GM12878 (cell line): Measurements from ENCODE around the gene VGLL4. TPM values are rescaled to one million over a fixed set of nuclear protein-coding genes. Genes with fewer than 3 reads are reported as not detected.

Experiments used
- ATAC-seq: fragments of 200-7000 bp; cut with Tn5 transposase; 3 replicates; pipeline ENCODE4 v1.9.1; 2020; ENCODE audit warnings: mild to moderate bottlenecking, moderate library complexity
- BruUV-seq: library from RNA; stranded (reverse); fragments of 400-500 nt; replicated peaks from 2 replicates; lab custom pipeline; 2021; lab: Mats Ljungman, UMichigan
- CTCF ChIA-PET: fragments of 300-600 bp; sonication (Branson Sonifier 250); formaldehyde crosslinking; extraction: SDS; loops from one replicate; lab custom pipeline; 2021; ENCODE audit warnings: inconsistent platforms; lab: Yijun Ruan, JAX
- POLR2A ChIA-PET: fragments of 350-600 bp; formaldehyde crosslinking; extraction: SDS; loops from one replicate; lab custom pipeline; 2021; ENCODE audit warnings: inconsistent platforms; lab: Charles Lee
- RAD21 ChIA-PET: fragments of 300-600 bp; sonication (Branson Sonifier 250); formaldehyde crosslinking; loops from one replicate; lab custom pipeline; 2023; ENCODE audit warnings: antibody characterized with exemption; ENCODE audit not compliant: unreplicated experiment; lab: Charles Lee
- SMC1A ChIA-PET: fragments of 300-600 bp; sonication (Branson Sonifier 250); formaldehyde crosslinking; loops from one replicate; lab custom pipeline; 2023; ENCODE audit not compliant: unreplicated experiment, uncharacterized antibody; lab: Charles Lee
- DNase-seq: peaks from one replicate; pipeline ENCODE4 v3.0.0-alpha.2; 2011; ENCODE audit warnings: low read depth, low spot score
- FAIRE-seq: peaks from 3 replicates; lab custom pipeline; 2011; peaks lifted over from hg19 to GRCh38; lab: Jason Lieb, UNC
- H2AFZ ChIP-seq: 2 replicates; pipeline ENCODE4 v1.6.0; 2011; ENCODE audit warnings: low read depth, low read length, control low read depth; ENCODE audit not compliant: control insufficient read depth
- H3K27ac ChIP-seq: 2 replicates; pipeline ENCODE4 v1.5.1; 2011; ENCODE audit warnings: control low read depth; ENCODE audit not compliant: control insufficient read depth, insufficient read depth
- H3K27me3 ChIP-seq, 2 experiments: replicated peaks in 1 of 2; 2 replicates each; pipeline versions ENCODE4 v1.6.0 to v1.6.1; 2011; ENCODE audit warnings: low read length in 1 of 2; ENCODE audit not compliant: control insufficient read depth in 2 of 2, insufficient read depth in 2 of 2
- H3K36me3 ChIP-seq, 2 experiments: 2 replicates each; pipeline ENCODE4 v1.5.1; 2011; ENCODE audit warnings: low read length in 1 of 2; ENCODE audit not compliant: control insufficient read depth in 2 of 2, insufficient read depth in 2 of 2
- H3K4me1 ChIP-seq: 2 replicates; pipeline ENCODE4 v1.6.1; 2011; ENCODE audit warnings: mild to moderate bottlenecking, low read length, moderate library complexity, mixed read lengths; ENCODE audit not compliant: control insufficient read depth, insufficient read depth
- H3K4me2 ChIP-seq: 2 replicates; pipeline ENCODE4 v1.6.0; 2011; ENCODE audit warnings: control low read depth; ENCODE audit not compliant: control insufficient read depth, insufficient read depth
- H3K4me3 ChIP-seq: fragments of 200-600 bp; sonication (generic); 2 replicates; pipeline ENCODE4 v1.5.1; 2016
- H3K79me2 ChIP-seq: 2 replicates; pipeline ENCODE4 v1.6.0; 2011; ENCODE audit warnings: low read length; ENCODE audit not compliant: control insufficient read depth, insufficient read depth
- H3K9ac ChIP-seq: 2 replicates; pipeline ENCODE4 v1.8.0; 2011; ENCODE audit warnings: low read length, control low read depth, mixed read lengths; ENCODE audit not compliant: control insufficient read depth, insufficient read depth
- H3K9me3 ChIP-seq: replicated peaks from 3 replicates; pipeline ENCODE4 v1.5.1; 2011; ENCODE audit warnings: mild to moderate bottlenecking, low read length; ENCODE audit not compliant: control insufficient read depth, insufficient read depth
- H4K20me1 ChIP-seq: 2 replicates; pipeline ENCODE4 v1.6.0; 2011; ENCODE audit not compliant: control insufficient read depth, insufficient read depth
- FOXM1 ChIP-seq: IDR thresholded peaks from 2 replicates; pipeline ENCODE4 v1.6.1; 2012; ENCODE audit warnings: low read depth, mild to moderate bottlenecking, inconsistent platforms, low read length, moderate library complexity
- IRF3 ChIP-seq: fragments of 450-650 bp; IDR thresholded peaks from 2 replicates; pipeline ENCODE4 v1.6.1; 2014; ENCODE audit warnings: mild to moderate bottlenecking
- IRF4 ChIP-seq: IDR thresholded peaks from 2 replicates; pipeline ENCODE4 v1.6.1; 2011; ENCODE audit warnings: low read depth, low read length
- KDM1A ChIP-seq: fragments of 200-600 bp; sonication (generic); IDR thresholded peaks from 2 replicates; pipeline ENCODE4 v1.6.1; 2016; ENCODE audit warnings: borderline replicate concordance
- MTA2 ChIP-seq: fragments of 450-650 bp; IDR thresholded peaks from 2 replicates; pipeline ENCODE4 v1.6.1; 2016; ENCODE audit warnings: low read depth, mild to moderate bottlenecking, moderate library complexity
- MTA3 ChIP-seq: IDR thresholded peaks from 2 replicates; pipeline ENCODE4 v1.6.1; 2012; ENCODE audit warnings: low read length, inconsistent platforms, borderline replicate concordance
- NFIC ChIP-seq: IDR thresholded peaks from 2 replicates; pipeline ENCODE4 v1.6.1; 2012; ENCODE audit warnings: low read depth, mild to moderate bottlenecking, inconsistent platforms, low read length, moderate library complexity
- NR2C2 ChIP-seq: IDR thresholded peaks from 2 replicates; pipeline ENCODE4 v1.6.1; 2011; ENCODE audit warnings: borderline replicate concordance, low read depth; ENCODE audit not compliant: control insufficient read depth, insufficient read length
- RAD51 ChIP-seq: fragments of 450-650 bp; IDR thresholded peaks from 2 replicates; pipeline ENCODE4 v1.6.1; 2016; ENCODE audit warnings: moderate library complexity, mild to moderate bottlenecking, inconsistent platforms
- SMARCA5 ChIP-seq: fragments of 450-650 bp; IDR thresholded peaks from 2 replicates; pipeline ENCODE4 v1.6.1; 2017; ENCODE audit warnings: mild to moderate bottlenecking
- SREBF1 ChIP-seq: IDR thresholded peaks from 2 replicates; pipeline ENCODE4 v1.6.1; 2012; ENCODE audit warnings: mild to moderate bottlenecking, low read length
- TBL1XR1 ChIP-seq: IDR thresholded peaks from 2 replicates; pipeline ENCODE4 v1.6.1; 2012; ENCODE audit warnings: low read depth, low read length, improper control_type of control experiment
- TCF7 ChIP-seq: IDR thresholded peaks from 2 replicates; pipeline ENCODE4 v1.6.1; 2014; ENCODE audit warnings: antibody characterized with exemption, borderline replicate concordance
- ZNF207 ChIP-seq: fragments of 450-650 bp; IDR thresholded peaks from 2 replicates; pipeline ENCODE4 v1.6.1; 2014; ENCODE audit warnings: antibody characterized with exemption, mild to moderate bottlenecking, borderline replicate concordance
- WGBS: methylation state at CpG from one replicate; pipeline ENCODE4 v1.1.6; 2016; ENCODE audit warnings: low lambda C conversion rate; ENCODE audit not compliant: insufficient replicate concordance, insufficient coverage; ENCODE audit errors: missing lambda C conversion rate; 5-methylcytosine and 5-hydroxymethylcytosine counted together
- in situ Hi-C: fragments of 300-500 bp; cut with MboI; formaldehyde crosslinking; loops from 9 replicates; pipeline ENCODE4 v1.14.3; 2018; ENCODE audit warnings: mixed read lengths
- intact Hi-C: fragments of 100-400 bp; cut with micrococcal nuclease; formaldehyde crosslinking; loops from one replicate; pipeline ENCODE4 v1.14.2; 2022; ENCODE audit not compliant: unreplicated experiment
- polyA plus RNA-seq, 11 experiments: library from polyadenylated mRNA; depleted of rRNA in 4 of 11; unstranded in 6 of 11; stranded (reverse) in 5 of 11; fragments of >200 nt; fragmentation: Nextera tagmentation in 4 of 11; fragmentation: Illumina TruSeq in 1 of 11; extraction: Ambion mirVana in 4 of 11; extraction: Trizol in 1 of 11; gene quantifications; 1 replicate in 1 of 11; 2 replicates in 10 of 11; pipeline versions ENCODE4 v1.2.1 to v1.2.3, GENCODE V29; 2011 to 2016; ENCODE audit warnings: inconsistent platforms in 2 of 11, missing spikeins in 2 of 11, low read depth in 1 of 11
- total RNA-seq, 4 experiments: library from RNA; depleted of rRNA in 3 of 4; stranded (reverse); fragments of >200 nt in 3 of 4; fragmentation: Illumina TruSeq in 1 of 4; extraction: Trizol in 1 of 4; gene quantifications; 2 replicates each; pipeline versions ENCODE4 v1.2.1 to v1.2.3, GENCODE V29; 2013 to 2021

VGLL4 gene
- total and polyA plus RNA-seq, 10 of the 15 experiments (the other 5 are each of a cell fraction or from before 2014, with no cell fraction given), result 0.44 to 38.1 (median 16.1) TPM

DNA sequence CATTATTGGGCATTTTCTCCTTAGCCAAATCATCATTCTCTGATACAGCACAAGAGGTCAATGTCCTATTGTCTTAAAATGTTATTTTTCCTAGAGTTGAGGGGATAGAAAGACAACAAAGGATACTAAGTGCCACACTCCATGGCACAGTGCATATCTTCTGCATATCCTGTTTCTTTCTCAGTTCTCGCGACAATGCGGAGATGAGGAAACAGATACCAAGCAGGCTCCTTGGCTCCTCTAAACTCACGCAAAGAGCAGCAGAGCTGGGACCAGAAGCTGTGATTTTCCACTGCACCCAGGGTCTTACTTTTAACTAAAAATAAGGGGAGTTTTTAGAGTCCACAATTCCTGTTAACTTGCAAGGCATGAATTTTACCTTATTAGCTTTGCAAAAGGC is 10.5 kb upstream of the VGLL4 start:
- FAIRE-seq (no peak), DNase-seq (no peak), ATAC-seq (no peak)
- no peaks in the 10 kb centered on the region for H3K79me2 ChIP-seq
- H3K9me3 ChIP-seq, result no peaks in the 10 kb centered on the region
- no TSS peak for BruUV-seq
- ChIA-PET RAD21 (no interaction called here), CTCF (interaction anchor here (1.4 kb wide), 1 partner anchor 594 kb away, joined by 3 read pairs; no protein-coding TSS in a partner anchor), SMC1A (no interaction called here)
- intact Hi-C loops, result loop anchor here (5.0 kb wide), 1 partner anchor 592 kb away; no protein-coding TSS in a partner anchor
- H3K36me3 ChIP-seq, result no peaks in the 10 kb centered on the region
- H2AFZ ChIP-seq, result no peak overlapping the region
- TF ChIP-seq SREBF1 (no peak), MTA2 (no peak), FOXM1 (no peak), TBL1XR1 (no peak)
- TF ChIP-seq, all 136 proteins: peak for 0
- no peak overlapping the region for H3K4me3 ChIP-seq
- no peaks in the 10 kb centered on the region for H3K4me1 ChIP-seq
- POLR2A ChIA-PET, result no interaction called here
- no peaks in the 10 kb centered on the region for H4K20me1 ChIP-seq
- no peak overlapping the region for H3K9ac ChIP-seq
- no peaks in the 10 kb centered on the region for H3K27me3 ChIP-seq
- in situ Hi-C loops, result loop anchor here (5.0 to 10.0 kb wide), 3 partner anchors 272 to 709 kb away; no protein-coding TSS in a partner anchor
- H3K27ac ChIP-seq, result no peak overlapping the region
- no peak overlapping the region for H3K4me2 ChIP-seq
- WGBS, result 89% methylated on average over 4 of the region's 4 CpGs

GRCh38 chr3:11653298-11654055 is 9.8 kb upstream of the VGLL4 start:
- no peak overlapping the region for H2AFZ ChIP-seq
- H4K20me1 ChIP-seq, result no peaks in the 10 kb centered on the region
- intact Hi-C loops (loop anchor here (2.0 to 5.0 kb wide), 3 partner anchors 417 to 709 kb away; no protein-coding TSS in a partner anchor), in situ Hi-C loops (loop anchor here (5.0 to 10.0 kb wide), 3 partner anchors 271 to 709 kb away; no protein-coding TSS in a partner anchor)
- no peaks in the 10 kb centered on the region for H3K36me3 ChIP-seq
- H3K4me3 ChIP-seq, result no peak overlapping the region
- BruUV-seq, result no TSS peak
- SMC1A ChIA-PET, result interaction anchor here (4.4 kb wide), 1 partner anchor 318 kb away, joined by 30 read pairs; no protein-coding TSS in a partner anchor
- FAIRE-seq (no peak), ATAC-seq (no peak), DNase-seq (no peak)
- no peaks in the 10 kb centered on the region for H3K4me1 ChIP-seq
- H3K4me2 ChIP-seq, result no peak overlapping the region
- no peak overlapping the region for H3K9ac ChIP-seq
- no peaks in the 10 kb centered on the region for H3K79me2 ChIP-seq
- 74% methylated on average over 11 of the region's 11 CpGs for whole genome bisulfite sequencing
- no peaks in the 10 kb centered on the region for H3K27me3 ChIP-seq
- CTCF ChIA-PET, result interaction anchor here (1.6 kb wide), 1 partner anchor 318 kb away, joined by 5 read pairs; no protein-coding TSS in a partner anchor
- no peak overlapping the region for H3K27ac ChIP-seq
- POLR2A ChIA-PET, result no interaction called here
- RAD21 ChIA-PET, result no interaction called here
- H3K9me3 ChIP-seq, result no peaks in the 10 kb centered on the region
- TF ChIP-seq NFIC (no peak), TCF7 (no peak), IRF4 (no peak), NR2C2 (no peak), MTA3 (no peak), SMARCA5 (no peak), ZNF207 (no peak), RAD51 (no peak), IRF3 (no peak), KDM1A (no peak)
